Stimulated activated memory B cell treated with anti-CD40 and anti-IgM and Interleukin-4, amounts not matched to agents 10 μg/mL and 1 μg/mL and 100 μg/mL, for 72 hours (primary cell): ENCODE data around the gene MMD.
A peak's percentile ranks its signal among the peaks of the same experiment; 100 is the strongest.
"Not testable (repeated sequence)": the region's sequence is repeated elsewhere in the genome, so short reads cannot be mapped to it uniquely, and the experiment has no call there.

Source experiments
- ATAC-seq: fragments of 150-1000 bp; cut with Tn5 transposase; 2 replicates; pipeline ENCODE4 v1.10.0; 2021
- H3K27ac Mint-ChIP-seq: one replicate; pipeline ENCODE4 v1.8.0; 2022; ENCODE audit warnings: mild to moderate bottlenecking, mixed read lengths
- H3K27me3 Mint-ChIP-seq: one replicate; pipeline ENCODE4 v1.8.0; 2022; ENCODE audit warnings: mixed read lengths
- H3K36me3 Mint-ChIP-seq: one replicate; pipeline ENCODE4 v1.8.0; 2022; ENCODE audit warnings: mixed read lengths
- H3K4me1 Mint-ChIP-seq: one replicate; pipeline ENCODE4 v1.8.0; 2022; ENCODE audit warnings: mixed read lengths
- H3K4me3 Mint-ChIP-seq: one replicate; pipeline ENCODE4 v1.8.0; 2022; ENCODE audit warnings: mild to moderate bottlenecking, moderate library complexity, mixed read lengths
- H3K9me3 Mint-ChIP-seq: one replicate; pipeline ENCODE4 v1.8.0; 2022; ENCODE audit warnings: mixed read lengths

The MMD gene

DNA sequence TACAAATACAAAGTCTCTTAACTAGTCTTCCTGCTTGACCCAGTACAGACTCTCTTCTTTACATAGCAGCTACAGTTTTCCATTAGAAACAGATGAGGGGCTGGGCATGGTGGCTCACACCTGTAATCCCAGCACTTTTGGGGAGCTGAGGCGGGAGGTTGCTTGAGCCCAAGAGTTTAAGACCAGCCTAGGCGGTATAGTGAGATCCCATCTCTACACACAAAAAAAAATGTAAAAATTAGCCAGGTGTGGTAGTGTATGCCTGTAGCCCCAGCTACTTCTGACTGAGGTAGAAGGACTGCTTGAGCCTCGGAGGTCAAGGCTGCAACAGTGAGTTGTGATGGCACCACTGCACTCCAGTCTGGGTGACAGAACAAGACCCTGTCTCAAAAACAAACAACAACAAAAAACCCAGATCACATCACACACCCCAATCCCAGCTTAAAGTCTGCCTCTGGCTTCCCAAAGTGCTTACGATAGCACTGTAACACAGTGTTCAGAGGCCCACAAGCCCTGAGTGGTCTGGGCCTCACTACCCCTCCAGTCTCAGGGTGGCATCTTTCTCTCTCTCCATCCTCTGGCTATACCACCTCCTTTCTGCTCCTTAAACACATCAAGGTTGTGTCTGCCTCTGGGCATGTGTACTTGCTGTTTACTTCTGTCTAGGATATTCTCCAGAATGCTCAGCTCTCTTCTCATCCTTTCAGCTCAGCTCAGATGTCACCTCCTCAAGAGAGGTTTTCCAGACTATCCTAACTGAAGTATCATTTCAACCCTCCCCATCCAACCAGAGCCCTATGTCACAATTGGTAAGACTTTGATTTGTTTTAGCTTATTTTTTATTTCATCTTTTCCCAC lies 4.0 kb downstream of the MMD start:
- Mint-ChIP-seq H3K9me3 (no peaks in the 10 kb centered on the region), H3K27ac (peak overlapping the region; percentile 54), H3K36me3 (peaks cover 48% of the 10 kb centered on the region), H3K27me3 (no peaks in the 10 kb centered on the region), H3K4me1 (peaks cover 63% of the 10 kb centered on the region), H3K4me3 (no peak overlapping the region)
- no peak for ATAC-seq

DNA sequence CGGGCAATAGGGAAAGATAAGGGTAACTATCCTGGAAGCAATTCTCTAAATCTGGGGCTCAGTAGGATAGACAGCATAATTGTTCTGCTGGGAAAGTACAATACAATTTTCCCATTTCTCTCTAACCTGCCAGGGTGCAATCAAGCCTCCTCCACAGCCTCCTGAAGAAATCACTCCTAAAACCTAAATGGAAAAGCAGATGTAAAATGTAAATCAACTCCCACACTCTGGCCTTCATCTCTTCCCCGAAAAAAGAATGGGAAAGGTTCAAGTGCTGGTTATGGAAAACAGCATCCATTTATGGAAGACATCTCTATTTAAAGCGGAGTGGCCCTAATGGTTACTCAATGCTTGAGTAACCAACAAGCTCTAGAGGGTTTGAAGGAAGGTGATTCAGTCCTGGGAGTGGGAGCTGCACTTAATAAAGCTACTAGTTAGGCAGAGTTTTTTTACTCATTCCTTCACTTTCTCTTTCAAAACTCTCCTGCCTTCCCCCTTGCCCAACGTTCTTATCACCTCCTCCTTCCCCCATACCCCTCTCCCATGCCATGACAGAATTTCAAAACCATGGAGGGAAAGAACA lies 5.1 kb downstream of the MMD start:
- H3K4me3 Mint-ChIP-seq, result no peak overlapping the region
- peaks cover 57% of the 10 kb centered on the region for H3K4me1 Mint-ChIP-seq
- peak overlapping the region; percentile 54 for H3K27ac Mint-ChIP-seq
- H3K9me3 Mint-ChIP-seq, result no peaks in the 10 kb centered on the region
- H3K27me3 Mint-ChIP-seq, result no peaks in the 10 kb centered on the region
- H3K36me3 Mint-ChIP-seq, result peaks cover 48% of the 10 kb centered on the region
- no peak for ATAC-seq

DNA sequence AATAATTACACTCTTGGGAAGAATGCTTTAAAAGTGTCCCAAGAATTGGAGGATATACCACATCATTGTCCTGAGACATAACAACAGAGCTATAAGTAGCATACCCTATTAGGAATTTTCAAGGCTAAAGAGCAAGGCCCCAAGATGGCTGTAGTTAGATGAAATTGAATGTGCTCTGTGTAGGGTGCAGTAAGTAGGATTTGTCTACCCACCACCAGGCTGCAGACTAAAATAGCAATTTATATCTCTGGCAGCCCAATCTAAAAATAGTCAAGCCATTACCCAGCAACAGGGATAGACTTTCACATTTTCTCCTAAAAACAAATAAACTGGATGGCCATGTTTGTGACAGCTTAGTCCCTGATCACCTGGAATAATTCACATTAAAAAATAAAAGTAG lies 5.6 kb downstream of the MMD start:
- H3K4me1 Mint-ChIP-seq, result peaks cover 54% of the 10 kb centered on the region
- no peak overlapping the region for H3K27ac Mint-ChIP-seq
- ATAC-seq, result no peak
- no peaks in the 10 kb centered on the region for H3K27me3 Mint-ChIP-seq
- H3K9me3 Mint-ChIP-seq, result no peaks in the 10 kb centered on the region
- peaks cover 52% of the 10 kb centered on the region for H3K36me3 Mint-ChIP-seq
- no peak overlapping the region for H3K4me3 Mint-ChIP-seq

DNA sequence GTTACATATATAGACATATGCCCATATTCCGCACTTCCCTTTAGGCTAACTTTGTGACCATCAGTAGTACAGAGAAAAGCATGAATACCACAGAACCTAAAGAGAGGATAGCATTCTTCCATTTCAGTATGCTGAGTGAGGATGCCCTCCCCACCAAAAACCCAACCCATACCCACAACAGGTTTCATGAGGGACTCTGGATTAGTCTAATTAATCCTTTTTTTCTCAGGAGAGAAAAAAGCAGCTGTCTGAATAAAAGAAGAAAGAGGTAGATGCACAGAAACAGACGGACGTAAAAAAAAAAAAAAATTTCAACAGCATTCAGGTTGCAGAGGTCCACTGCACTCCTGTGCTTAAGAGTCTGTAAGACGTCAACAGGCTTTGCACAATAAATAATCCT lies 6.7 kb downstream of the MMD start:
- H3K4me3 Mint-ChIP-seq, result no peak overlapping the region
- H3K27ac Mint-ChIP-seq, result no peak overlapping the region
- H3K4me1 Mint-ChIP-seq, result peaks cover 44% of the 10 kb centered on the region
- no peaks in the 10 kb centered on the region for H3K9me3 Mint-ChIP-seq
- ATAC-seq, result no peak
- H3K36me3 Mint-ChIP-seq, result peaks cover 63% of the 10 kb centered on the region
- H3K27me3 Mint-ChIP-seq, result no peaks in the 10 kb centered on the region

DNA sequence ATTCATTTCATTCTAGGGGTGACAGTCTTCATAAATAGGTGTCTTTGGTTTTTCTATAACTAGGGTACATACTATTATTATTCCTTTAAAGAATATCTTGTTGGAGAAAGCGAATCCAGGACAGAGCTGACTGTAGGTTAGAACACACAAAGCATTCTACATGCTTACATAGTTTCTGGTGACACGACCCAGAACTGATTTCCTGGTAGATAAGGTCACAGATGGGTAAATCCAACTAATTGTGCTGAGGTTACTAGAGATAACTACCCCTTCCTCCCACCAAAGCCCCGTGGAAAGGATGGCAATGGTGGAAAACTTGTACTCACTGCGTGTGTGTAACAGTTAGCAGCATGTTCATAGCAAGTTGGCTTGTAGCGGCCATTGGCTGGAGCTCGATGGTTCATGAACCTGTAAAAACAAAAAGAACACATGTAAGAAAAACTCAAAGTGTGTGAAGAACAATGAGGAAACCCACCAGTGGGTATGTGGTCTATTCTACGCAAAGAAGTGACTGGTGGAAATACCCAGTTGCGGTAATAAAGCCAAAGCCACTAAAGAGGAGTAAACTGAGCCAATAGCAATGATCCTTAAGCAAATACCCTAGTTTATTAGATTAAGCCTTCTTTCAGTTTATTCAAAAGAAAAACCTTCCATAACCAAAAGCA lies 7.7 kb downstream of the MMD start:
- ATAC-seq, result no peak
- no peak overlapping the region for H3K27ac Mint-ChIP-seq
- no peaks in the 10 kb centered on the region for H3K9me3 Mint-ChIP-seq
- no peaks in the 10 kb centered on the region for H3K27me3 Mint-ChIP-seq
- no peak overlapping the region for H3K4me3 Mint-ChIP-seq
- peaks cover 33% of the 10 kb centered on the region for H3K4me1 Mint-ChIP-seq
- H3K36me3 Mint-ChIP-seq, result peaks cover 65% of the 10 kb centered on the region

DNA sequence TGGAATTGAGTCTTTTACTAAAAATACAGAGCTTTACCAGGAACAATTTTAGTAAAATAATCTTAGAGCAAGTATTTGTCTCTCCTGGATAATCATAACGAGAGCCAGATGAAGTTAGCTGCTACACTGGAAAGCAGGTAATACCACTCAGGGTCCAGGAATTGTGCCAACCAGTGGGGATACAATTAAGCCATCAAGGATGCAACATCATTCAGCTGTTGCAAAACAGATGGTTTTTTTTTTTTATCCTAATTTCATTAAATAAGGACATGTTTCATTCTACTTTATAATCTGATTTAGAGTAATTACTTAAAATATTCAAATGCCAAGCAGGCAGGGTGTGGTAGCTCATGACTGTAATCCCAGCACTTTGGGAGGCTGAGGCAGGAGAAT lies 10.2 kb downstream of the MMD start:
- H3K36me3 Mint-ChIP-seq, result peaks cover 57% of the 10 kb centered on the region
- H3K9me3 Mint-ChIP-seq, result no peaks in the 10 kb centered on the region
- no peak overlapping the region for H3K27ac Mint-ChIP-seq
- no peak for ATAC-seq
- H3K27me3 Mint-ChIP-seq, result no peaks in the 10 kb centered on the region
- H3K4me1 Mint-ChIP-seq, result peaks cover 8% of the 10 kb centered on the region
- no peak overlapping the region for H3K4me3 Mint-ChIP-seq

DNA sequence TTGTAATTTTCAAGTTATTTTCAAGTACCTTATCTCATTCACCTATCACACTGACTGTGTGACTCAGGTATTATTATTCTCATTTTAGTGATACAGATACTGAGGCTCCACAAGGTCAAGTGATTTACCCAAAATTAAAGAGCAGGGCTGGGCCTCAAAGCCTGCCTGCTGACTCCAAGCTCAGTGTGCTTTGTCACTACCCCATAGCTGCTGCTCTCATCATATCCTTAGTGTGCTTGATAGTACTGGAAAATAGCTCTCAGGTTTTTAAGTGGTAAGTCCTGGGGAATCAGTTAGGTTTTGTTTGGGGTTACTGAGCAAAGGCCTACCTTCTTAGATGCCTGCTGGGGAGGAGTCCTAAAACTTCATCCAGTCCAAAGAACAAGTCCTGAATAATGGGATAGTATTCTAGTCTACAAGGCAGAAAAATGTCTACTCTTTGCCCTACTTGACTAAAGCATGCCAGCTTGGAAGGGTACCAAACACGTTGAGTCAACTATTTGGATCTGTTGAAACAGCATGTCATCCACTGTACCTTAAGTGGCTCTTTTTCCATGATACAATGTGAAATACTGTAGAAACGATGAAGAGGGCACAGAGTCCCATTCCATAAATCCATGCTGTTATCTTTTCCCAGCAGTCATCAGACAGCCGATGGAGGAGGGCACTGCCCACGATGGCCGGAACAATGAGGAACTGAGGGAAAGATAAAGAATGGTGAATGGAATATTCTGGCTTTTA lies 10.7 kb downstream of the MMD start:
- H3K9me3 Mint-ChIP-seq, result no peaks in the 10 kb centered on the region
- H3K4me1 Mint-ChIP-seq, result peaks cover 6% of the 10 kb centered on the region
- no peak for ATAC-seq
- H3K36me3 Mint-ChIP-seq, result peaks cover 60% of the 10 kb centered on the region
- H3K4me3 Mint-ChIP-seq, result no peak overlapping the region
- H3K27ac Mint-ChIP-seq, result no peak overlapping the region
- no peaks in the 10 kb centered on the region for H3K27me3 Mint-ChIP-seq

DNA sequence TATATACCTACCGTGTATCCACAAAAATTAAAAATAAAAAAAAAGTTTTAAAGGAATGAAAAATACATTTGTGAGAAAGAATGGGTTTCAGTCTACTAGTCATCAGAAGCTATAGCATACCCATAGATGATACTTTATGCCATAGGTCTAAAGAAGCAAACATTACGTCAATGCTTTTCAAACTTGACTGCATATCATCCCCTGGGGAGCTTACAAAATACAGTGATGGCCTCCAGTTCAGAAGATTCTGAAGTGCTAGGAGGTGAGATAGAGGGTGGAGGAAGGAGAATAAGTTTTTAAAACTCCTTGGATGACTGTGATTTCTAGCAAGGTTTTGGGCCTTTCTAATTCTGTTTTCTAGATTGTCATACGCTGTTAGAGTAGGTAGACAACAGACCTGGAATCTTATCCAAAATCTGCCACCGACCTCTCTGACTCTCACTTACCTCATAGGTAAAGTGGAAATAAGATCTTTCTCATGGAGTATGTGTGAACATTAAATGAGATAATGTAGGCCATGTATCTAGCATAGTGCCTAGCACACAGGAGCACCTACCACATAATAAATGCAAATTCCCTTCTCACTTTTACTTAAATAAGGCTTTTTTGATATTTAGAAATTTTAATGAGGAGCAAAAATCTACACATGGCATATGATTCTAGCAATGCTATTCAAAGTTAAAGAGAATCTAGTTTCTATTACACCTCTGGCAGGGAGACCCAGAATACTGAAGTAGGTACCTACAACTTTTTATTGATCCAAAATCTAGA lies 12.4 kb downstream of the MMD start:
- Mint-ChIP-seq H3K36me3 (peaks cover 63% of the 10 kb centered on the region), H3K9me3 (no peaks in the 10 kb centered on the region), H3K4me1 (no peaks in the 10 kb centered on the region), H3K4me3 (no peak overlapping the region), H3K27ac (no peak overlapping the region), H3K27me3 (no peaks in the 10 kb centered on the region)
- ATAC-seq, result no peak

DNA sequence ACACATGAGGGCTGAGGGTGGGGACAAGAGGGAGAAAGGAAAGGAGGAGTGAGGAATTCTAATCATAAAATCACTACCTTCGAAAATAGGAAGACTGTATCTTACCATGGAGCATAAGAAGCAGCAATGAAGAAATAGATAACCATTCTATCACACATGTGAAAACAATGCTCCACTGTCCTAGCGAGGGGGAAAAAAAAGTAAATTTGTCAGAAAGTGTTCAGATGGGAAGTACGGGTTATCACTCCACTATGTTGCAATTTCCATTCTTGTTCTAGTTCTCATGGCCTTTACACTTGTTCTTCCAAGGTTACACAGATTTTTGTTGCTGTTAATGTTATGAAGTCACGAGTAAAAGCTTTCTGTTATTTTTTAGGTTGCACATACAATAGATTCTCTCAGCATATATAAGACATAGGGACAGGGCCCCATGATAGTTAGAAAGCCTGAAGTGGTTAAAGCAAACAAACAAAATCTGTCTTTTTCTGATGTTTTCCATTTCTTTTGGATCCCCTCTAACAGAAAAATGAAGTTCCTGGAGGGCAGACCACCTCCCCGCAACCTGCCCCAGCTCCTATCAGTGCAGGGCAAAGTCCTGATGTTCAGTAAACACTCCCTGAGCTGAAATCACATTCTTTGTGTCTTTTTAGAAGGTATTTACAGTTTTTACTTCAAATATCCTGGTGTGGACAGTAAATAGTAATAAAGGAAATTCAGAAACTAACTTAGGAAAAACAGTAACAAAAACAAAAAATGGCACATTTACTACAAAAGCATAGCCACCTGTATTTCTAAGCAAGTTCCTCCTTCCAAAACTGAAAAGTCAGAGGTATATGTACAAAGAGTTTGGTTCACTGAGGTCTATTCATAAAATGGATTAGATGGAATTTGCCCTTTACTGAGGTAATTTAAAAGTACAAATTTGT lies 13.7 kb downstream of the MMD start:
- Mint-ChIP-seq H3K27ac (no peak overlapping the region), H3K36me3 (peaks cover 63% of the 10 kb centered on the region), H3K27me3 (no peaks in the 10 kb centered on the region), H3K9me3 (no peaks in the 10 kb centered on the region), H3K4me1 (no peaks in the 10 kb centered on the region), H3K4me3 (no peak overlapping the region)
- ATAC-seq, result no peak

DNA sequence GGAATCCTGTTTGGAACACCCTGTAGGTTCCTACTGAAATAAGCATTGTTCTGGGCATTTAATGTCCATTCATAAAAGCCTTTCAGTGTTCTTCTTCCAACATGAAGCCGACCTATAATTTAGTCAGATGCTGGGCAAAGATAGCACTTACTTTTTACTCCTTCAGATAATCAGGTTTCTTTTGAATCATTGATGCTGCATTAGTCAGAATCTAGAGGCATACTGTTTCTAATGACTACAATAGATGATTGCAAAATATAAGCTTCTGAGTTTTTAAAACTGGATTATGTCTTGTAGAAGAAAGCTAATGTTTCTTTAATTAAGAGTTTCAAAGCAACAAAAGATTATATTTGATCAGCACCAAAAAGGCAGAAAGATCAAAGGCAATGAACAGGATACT lies 16.0 kb downstream of the MMD start:
- Mint-ChIP-seq H3K27ac (no peak overlapping the region), H3K9me3 (no peaks in the 10 kb centered on the region), H3K27me3 (no peaks in the 10 kb centered on the region), H3K4me1 (no peaks in the 10 kb centered on the region), H3K36me3 (peaks cover 65% of the 10 kb centered on the region), H3K4me3 (no peak overlapping the region)
- ATAC-seq, result no peak

DNA sequence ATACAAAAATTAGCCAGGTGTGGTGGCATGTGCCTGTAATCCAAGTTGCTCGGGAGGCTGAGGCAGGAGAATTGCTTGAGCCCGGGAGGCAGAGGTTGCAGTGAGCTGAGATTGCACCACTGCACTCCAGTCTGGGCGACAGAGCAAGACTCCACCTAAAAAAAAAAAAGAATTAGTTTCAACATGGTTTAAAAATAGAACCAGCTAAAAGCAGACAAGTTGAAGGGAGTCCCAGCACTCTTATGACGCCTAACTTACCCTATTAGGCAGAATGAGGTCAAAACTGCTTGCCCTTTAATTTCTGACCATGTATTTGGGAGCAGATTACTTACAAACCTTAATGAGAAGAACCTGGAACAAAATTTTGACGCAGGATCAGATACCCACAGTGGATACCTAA lies 17.4 kb downstream of the MMD start:
- not testable (repeated sequence) for H3K4me3 Mint-ChIP-seq, H3K27me3 Mint-ChIP-seq, ATAC-seq, H3K9me3 Mint-ChIP-seq, H3K4me1 Mint-ChIP-seq, H3K27ac Mint-ChIP-seq
- H3K36me3 Mint-ChIP-seq, result peaks cover 61% of the 10 kb centered on the region

DNA sequence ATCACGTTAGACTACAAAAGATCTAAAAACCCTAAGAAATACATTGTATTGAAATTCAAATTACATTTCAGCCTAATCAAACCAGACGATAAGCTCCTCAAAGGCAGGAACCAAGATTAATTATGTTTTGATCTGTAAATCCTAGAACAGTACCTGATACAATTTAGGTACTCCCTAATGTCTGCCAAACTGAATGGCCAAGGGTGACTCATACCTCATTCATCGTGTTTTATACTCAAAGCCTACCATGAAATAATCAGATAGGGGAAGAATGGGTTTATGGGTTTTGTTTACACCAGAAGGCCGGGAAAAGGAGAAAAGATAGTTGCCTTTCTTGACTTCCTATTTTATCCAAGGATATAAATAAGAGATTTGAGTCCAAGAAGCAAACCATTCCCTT lies 19.3 kb downstream of the MMD start:
- Mint-ChIP-seq H3K36me3 (peaks cover 65% of the 10 kb centered on the region), H3K27ac (no peak overlapping the region), H3K4me1 (no peaks in the 10 kb centered on the region), H3K27me3 (no peaks in the 10 kb centered on the region), H3K4me3 (no peak overlapping the region), H3K9me3 (no peaks in the 10 kb centered on the region)
- no peak for ATAC-seq

DNA sequence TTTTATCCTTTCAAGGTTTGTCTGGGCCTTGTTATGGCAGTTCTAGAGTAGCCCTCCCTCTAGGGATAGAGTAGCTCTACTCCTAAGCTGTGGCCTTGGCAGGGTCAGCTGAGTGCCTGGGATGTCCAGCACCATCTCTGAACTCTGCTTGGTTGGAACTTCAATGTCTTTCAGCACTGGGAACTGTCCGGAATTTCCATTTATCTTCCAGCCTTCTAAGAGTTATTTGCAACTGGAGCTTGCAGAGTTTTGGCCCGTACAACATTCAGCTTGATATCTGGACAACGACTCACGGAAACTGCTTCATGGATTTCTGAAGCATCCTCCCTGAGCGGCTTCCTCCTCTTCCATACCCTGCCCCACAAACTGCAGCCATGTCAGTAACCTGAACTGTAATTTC lies 22.9 kb downstream of the MMD start:
- no peaks in the 10 kb centered on the region for H3K27me3 Mint-ChIP-seq
- H3K36me3 Mint-ChIP-seq, result peaks cover 64% of the 10 kb centered on the region
- H3K4me3 Mint-ChIP-seq, result no peak overlapping the region

More for the DNA sequence above, 22.9 kb downstream of the MMD start:
- no peak for ATAC-seq
- no peak overlapping the region for H3K27ac Mint-ChIP-seq
- no peaks in the 10 kb centered on the region for H3K9me3 Mint-ChIP-seq
- peaks cover 8% of the 10 kb centered on the region for H3K4me1 Mint-ChIP-seq
